ENCODE data around the gene SEC61A1. TPM values are rescaled to one million over a fixed set of nuclear protein-coding genes. Genes with fewer than 3 reads are reported as not detected.
A peak's percentile ranks its signal among the peaks of the same experiment; 100 is the strongest.

The SEC61A1 gene
- polyA plus RNA-seq, 6 donors from 2014 or later: 72.7 to 128 (median 79.2) TPM

DNA sequence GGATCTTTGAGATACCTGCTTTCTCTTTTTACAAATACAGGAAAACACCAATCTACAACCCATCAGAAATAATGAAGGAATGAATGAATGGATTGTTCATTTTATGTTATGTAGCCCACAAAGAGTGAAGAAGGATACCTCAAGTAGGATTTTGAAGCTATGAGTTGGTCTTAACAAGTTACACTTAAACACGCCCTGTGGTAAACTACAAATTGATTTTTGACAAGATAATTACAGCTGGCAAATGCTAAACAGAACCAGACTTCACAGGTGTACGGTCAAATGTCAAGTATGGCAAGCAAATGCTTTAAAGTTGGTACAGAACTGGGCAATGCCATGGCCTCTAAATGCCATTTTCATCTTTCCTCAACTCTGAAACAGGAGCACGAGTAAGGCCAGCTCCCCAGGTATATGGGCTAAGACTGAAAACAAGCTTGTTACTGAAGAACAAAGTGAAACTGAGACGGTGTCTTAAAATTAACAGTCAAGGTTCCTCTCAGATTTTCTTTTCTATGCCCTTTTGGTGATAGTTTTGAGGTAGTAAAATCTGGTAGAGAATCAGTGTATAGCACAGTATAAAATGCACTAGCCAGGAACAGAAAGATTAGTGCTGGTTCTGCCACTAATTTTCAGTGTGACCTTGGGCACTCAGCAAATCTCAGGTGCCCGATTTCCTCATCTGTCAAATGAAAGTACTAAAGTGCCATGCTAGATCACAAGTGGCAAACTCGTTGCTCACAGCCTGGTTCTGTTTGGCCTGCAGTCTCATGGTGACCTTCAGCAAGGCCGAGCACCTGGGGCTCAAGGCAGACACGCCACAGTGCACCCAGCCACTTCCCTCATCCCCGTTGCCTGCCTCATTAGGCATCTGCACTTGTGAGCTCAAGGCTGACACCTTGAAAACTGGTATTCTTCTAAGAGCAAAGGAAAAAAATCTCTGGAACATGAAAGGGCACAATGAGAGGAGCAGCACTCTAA is 61.9 kb downstream of the SEC61A1 start:
- H3K27me3 Mint-ChIP-seq: no peaks in the 10 kb centered on the region
- H3K9me3 Mint-ChIP-seq: no peaks in the 10 kb centered on the region
- ATAC-seq (ENCODE audit: low read depth in 2 of 2) (peak in 1 of 2 donors; percentile 62), DNase-seq (no peak)
- H3K36me3 Mint-ChIP-seq: peaks cover 28% of the 10 kb centered on the region in 2 donors
- peak overlapping the region in 1 of 8 donors; percentile 23 for H3K4me3 Mint-ChIP-seq
- peaks cover 9 to 27% (median 16%) of the 10 kb centered on the region in 3 donors for H3K4me1 Mint-ChIP-seq
- H3K27ac Mint-ChIP-seq: peak overlapping the region in 3 of 6 donors; percentile 66 to 71 (median 70)

Other genes with a start within 250 kb of the SEC61A1 start
- gene MGLL, start 229.9 kb upstream of the SEC61A1 start, polyA plus RNA-seq (ENCODE audit: low read depth in 6 of 6): 1 to 10 TPM in 3 of 6 donors, under 1 TPM in 2, not detected in 1; 0.40 to 3.6 (median 1.3) TPM
- gene KBTBD12, start 137.2 kb upstream of the SEC61A1 start, polyA plus RNA-seq (ENCODE audit: low read depth in 6 of 6): under 1 TPM in 1 of 6 donors, not detected in 5; 0.15 TPM
- gene RUVBL1, start 71.4 kb downstream of the SEC61A1 start, polyA plus RNA-seq (ENCODE audit: low read depth in 6 of 6): 10 to 100 TPM; 24.4 to 60.7 (median 51.2) TPM
- 10 to 100 TPM in 5 of 6 donors, 1 to 10 TPM in 1; 8.5 to 24.0 (median 20.1) TPM for gene EEFSEC, start 101.0 kb downstream of the SEC61A1 start, polyA plus RNA-seq (ENCODE audit: low read depth in 6 of 6)

Data from naive B cell (primary cell).